Adrenal gland (tissue), 12 donors: ENCODE data around the gene LAMA5. TPM values are rescaled to one million over a fixed set of nuclear protein-coding genes. Genes with fewer than 3 reads are reported as not detected.

Experiments
- DNase-seq, 7 donors: peaks; one replicate each; pipeline ENCODE4 v3.0.0-alpha.2; 2019 to 2020
- H3K27ac ChIP-seq, 5 donors: fragments of 200-600 bp; sonication (generic) in 4 of 5; 1 replicate in 3 of 5; 2 replicates in 2 of 5; pipeline versions ENCODE4 v1.5.1 to v1.8.0; 2016 to 2020; ENCODE audit warnings: mild to moderate bottlenecking in 1 of 5
- H3K27me3 ChIP-seq: fragments of 200-600 bp; 2 replicates; pipeline ENCODE4 v1.8.0; 2021
- H3K36me3 ChIP-seq, 2 donors: fragments of 200-600 bp; replicated peaks in 1 of 2; 1 replicate in 1 of 2; 2 replicates in 1 of 2; pipeline versions ENCODE4 v1.5.1 to v1.8.0; 2018 to 2022
- H3K4me1 ChIP-seq, 2 donors: fragments of 200-600 bp; replicated peaks in 1 of 2; 1 replicate in 1 of 2; 2 replicates in 1 of 2; pipeline versions ENCODE4 v1.5.1 to v1.8.0; 2018 to 2021
- H3K4me3 ChIP-seq, 4 donors: fragments of 200-600 bp; sonication (generic) in 3 of 4; one replicate each; pipeline ENCODE4 v1.5.1; 2016 to 2018
- H3K9me3 ChIP-seq, 3 donors: fragments of 200-600 bp; sonication (generic) in 1 of 3; replicated peaks in 1 of 3; 1 replicate in 2 of 3; 2 replicates in 1 of 3; pipeline versions ENCODE4 v1.5.1 to v1.8.0; 2016 to 2021
- CTCF ChIP-seq, 6 experiments: fragments of 450-650 bp in 4 of 6; fragments of 200-600 bp in 2 of 6; sonication (generic) in 1 of 6; IDR thresholded peaks; 1 replicate in 5 of 6; 2 replicates in 1 of 6; pipeline versions ENCODE4 v1.5.1 to v1.8.0; 2016 to 2021; ENCODE audit warnings: antibody characterized with exemption in 6 of 6, mild to moderate bottlenecking in 2 of 6, moderate library complexity in 1 of 6
- POLR2A ChIP-seq, 2 donors: fragments of 450-650 bp; IDR thresholded peaks; one replicate each; pipeline ENCODE4 v1.6.1; 2017; ENCODE audit warnings: antibody characterized with exemption in 2 of 2, mild to moderate bottlenecking in 2 of 2, moderate library complexity in 1 of 2
- WGBS, 4 donors: extraction: QIAGEN DNeasy Blood & Tissue Kit in 2 of 4; methylation state at CpG; one replicate each; pipeline versions ENCODE4 v1.1.5 to v1.1.7; 2013 to 2017; 5-methylcytosine and 5-hydroxymethylcytosine counted together
- intact Hi-C, 2 donors: fragments of 100-400 bp; cut with DNase I; formaldehyde crosslinking; loops; one replicate each; pipeline versions ENCODE4 v1.14.1 to v1.15.0; 2022 to 2023
- polyA plus RNA-seq, 3 donors: library from polyadenylated mRNA; stranded (reverse); fragments of 200-250 nt in 2 of 3; fragments of 350-450 nt in 1 of 3; fragmentation: Illumina TruSeq in 1 of 3; extraction: RNeasy Lipid Tissue Mini Kit (QIAGEN cat#74804) in 1 of 3; gene quantifications; one replicate each; pipeline ENCODE4 v1.2.3, GENCODE V29; 2013 to 2014
- total RNA-seq, 9 donors: library from RNA; depleted of rRNA in 4 of 9; stranded (reverse); fragments of >200 nt in 4 of 9; fragments of 120-200 nt in 1 of 9; fragmentation: NEBNext Ultra II Directional in 1 of 9; extraction: Animal tissue kit (Norgen Biotek cat#: 25700) in 1 of 9; gene quantifications; one replicate each; pipeline versions ENCODE4 v1.1.0 to v1.2.4, GENCODE V29; 2013 to 2023
- donor health status: healthy with polysubstance abuse.
- donor health status: Bipolar disorder and iron deficiency.
- donor health status: DM: yes; HTN: yes; CAD: no.
- donor health status: DM: no; HTN: no; CAD: no.
- donor health status: DM: no; HTN: no; CAD: no.
- donor health status: DM: yes; HTN: yes; CAD: no.

LAMA5 gene
- total and polyA plus RNA-seq, 12 donors, result 2.0 to 537 (median 100) TPM

DNA sequence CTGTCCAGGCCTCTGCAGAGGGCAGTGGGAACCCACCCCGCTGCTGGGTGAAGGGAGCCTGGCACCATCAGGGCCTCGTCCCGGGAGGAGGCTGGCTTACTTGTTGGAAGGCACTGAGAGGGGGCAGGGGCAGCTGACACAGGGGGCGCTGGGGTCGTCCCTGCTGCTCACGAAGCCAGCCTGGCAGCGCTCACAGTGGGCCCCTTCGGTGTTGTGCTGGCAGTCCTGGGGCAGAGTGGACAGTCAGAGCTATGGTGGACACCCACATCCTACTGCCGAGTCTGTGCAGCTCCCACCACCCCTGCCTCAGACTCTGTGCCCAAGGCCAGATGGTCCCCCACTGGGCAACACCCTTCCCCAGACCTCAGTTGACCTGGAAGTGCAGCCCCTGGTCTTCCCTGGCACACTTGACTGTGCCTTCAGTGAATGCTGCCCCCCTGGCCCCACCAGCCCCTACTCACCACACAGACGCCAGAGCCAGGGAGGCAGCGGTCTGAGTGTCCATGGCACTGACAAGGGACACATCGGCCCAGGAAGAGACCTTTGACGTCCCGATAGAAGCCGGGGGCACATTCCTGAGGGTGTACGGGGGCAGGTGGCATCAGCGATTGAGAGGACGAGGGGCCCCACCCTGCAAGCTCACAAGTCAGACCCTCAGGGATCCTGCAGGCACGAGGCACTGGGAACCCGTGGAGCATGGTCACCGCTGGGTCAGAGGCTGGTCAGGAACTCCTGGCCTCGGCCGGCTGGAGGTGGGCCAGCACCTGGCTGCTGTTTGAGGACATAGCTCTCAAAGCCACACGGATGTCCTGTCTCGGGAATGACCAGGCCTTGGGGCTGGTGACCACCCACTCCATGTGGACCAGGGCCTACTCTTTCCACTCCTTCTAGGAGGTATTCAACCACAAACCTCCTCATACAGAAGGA lies 42.9 kb downstream of the LAMA5 start:
- WGBS, 4 donors, result 86 to 93% (median 86%) methylated on average over 9 to 25 of the region's 25 CpGs
- Histone ChIP-seq H3K9me3 (no peaks in the 10 kb centered on the region), H3K27me3 (no peaks in the 10 kb centered on the region), H3K36me3 (peaks cover 0 to 79% of the 10 kb centered on the region in 2 donors), H3K4me3 (no peak overlapping the region), H3K27ac (no peak overlapping the region), H3K4me1 (no peaks in the 10 kb centered on the region)
- intact Hi-C loops, result no loop called here
- TF ChIP-seq CTCF (IDR thresholded peaks at IDR 0.05) (no peak), POLR2A (IDR thresholded peaks at IDR 0.05) (no peak)
- no peak for DNase-seq

- H3K36me3 ChIP-seq, result peaks cover 0 to 76% of the 10 kb centered on the region in 2 donors
- H3K4me1 ChIP-seq, result no peaks in the 10 kb centered on the region
- H3K4me3 ChIP-seq, result no peak overlapping the region
- no peak overlapping the region for H3K27ac ChIP-seq
- WGBS, 4 donors, result 80 to 93% (median 90%) methylated on average over 5 to 52 of the region's 52 CpGs
- intact Hi-C loops, result no loop called here
- TF ChIP-seq CTCF (IDR thresholded peaks at IDR 0.05), result no peak
- no peak for DNase-seq
- H3K9me3 ChIP-seq, result no peaks in the 10 kb centered on the region
- no peaks in the 10 kb centered on the region for H3K27me3 ChIP-seq
Measured at GRCh38 chr20:62323146-62323979, 43.7 kb downstream of the LAMA5 start.

- Histone ChIP-seq H3K4me3 (no peak overlapping the region), H3K27me3 (no peaks in the 10 kb centered on the region), H3K36me3 (peaks cover 0 to 68% of the 10 kb centered on the region in 2 donors), H3K4me1 (no peaks in the 10 kb centered on the region), H3K9me3 (no peaks in the 10 kb centered on the region), H3K27ac (no peak overlapping the region)
- no peak for DNase-seq
- intact Hi-C loops, result no loop called here
- TF ChIP-seq POLR2A (IDR thresholded peaks at IDR 0.05) (no peak), CTCF (IDR thresholded peaks at IDR 0.05) (no peak)
- WGBS, 4 donors, result 86 to 95% (median 91%) methylated on average over 7 to 16 of the region's 16 CpGs
Measured at GRCh38 chr20:62322492-62323041, 44.5 kb downstream of the LAMA5 start.

DNA sequence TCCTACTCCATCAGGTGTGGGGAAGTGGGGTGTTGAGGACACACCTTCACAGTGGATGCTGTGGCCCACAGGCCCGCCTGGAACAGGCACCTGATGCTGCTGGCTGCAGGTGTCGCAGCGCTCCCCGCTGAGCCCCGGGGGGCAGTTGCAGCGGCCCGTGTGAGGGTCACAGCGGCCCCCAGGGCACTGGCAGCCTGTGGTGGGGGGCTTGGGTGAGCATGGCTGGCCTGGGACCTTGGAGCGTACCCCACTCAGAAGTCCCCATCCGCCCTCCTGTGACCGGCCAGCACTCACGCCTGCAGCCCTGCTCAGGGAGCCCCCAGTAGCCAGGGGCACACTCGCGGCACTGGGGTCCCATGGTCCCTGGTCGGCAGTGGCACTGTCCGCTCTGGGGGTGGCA lies 45.1 kb downstream of the LAMA5 start:
- H3K4me3 ChIP-seq, result no peak overlapping the region
- no peak for DNase-seq
- peaks cover 0 to 68% of the 10 kb centered on the region in 2 donors for H3K36me3 ChIP-seq
- WGBS, 4 donors, result 94 to 100% (median 98%) methylated on average over 6 to 16 of the region's 16 CpGs; no CpG with 5 or more reads in 1 of the 4 donors
- no peaks in the 10 kb centered on the region for H3K9me3 ChIP-seq
- H3K4me1 ChIP-seq, result no peaks in the 10 kb centered on the region
- TF ChIP-seq CTCF (IDR thresholded peaks at IDR 0.05), result no peak
- TF ChIP-seq POLR2A (IDR thresholded peaks at IDR 0.05), result no peak
- H3K27ac ChIP-seq, result no peak overlapping the region
- H3K27me3 ChIP-seq, result no peaks in the 10 kb centered on the region
- intact Hi-C loops, result no loop called here
